Measurements from ENCODE around the gene F2R. TPM values are rescaled to one million over a fixed set of nuclear protein-coding genes. Genes with fewer than 3 reads are reported as not detected.

F2R gene
- total and polyA plus RNA-seq, 2 of the 8 experiments (the other 6 are each of a cell fraction or from before 2014, with no cell fraction given) = 23.8 to 29.1 TPM

DNA sequence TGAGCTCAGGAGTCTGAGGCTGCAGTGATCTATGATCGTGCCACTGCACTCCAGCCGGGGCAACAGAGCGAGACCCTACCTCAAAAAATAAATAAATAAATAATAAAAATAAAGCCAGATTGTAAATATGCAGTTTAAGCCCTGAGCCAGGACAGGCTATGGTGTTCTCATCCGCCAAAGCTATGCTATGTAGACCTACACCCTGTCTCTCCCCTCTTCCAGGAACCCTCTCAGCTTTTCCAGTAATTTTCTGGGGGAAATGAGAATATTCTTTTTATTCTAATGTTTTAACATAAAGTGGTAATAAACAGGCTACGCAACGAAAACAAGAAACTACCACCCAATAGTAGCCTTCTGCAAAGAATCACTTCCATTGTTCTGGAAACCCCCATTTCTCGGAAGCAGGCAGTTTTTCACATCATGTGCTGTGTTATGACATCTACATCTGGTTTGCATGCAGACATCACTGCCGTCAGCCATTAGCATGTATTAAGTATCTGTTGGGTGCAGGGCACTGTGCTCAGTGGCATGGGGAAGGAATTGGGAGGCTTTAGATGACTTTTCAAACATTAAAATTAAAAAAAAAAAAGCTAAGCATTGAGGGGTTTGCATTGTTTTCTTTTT, 38.0 kb upstream of the F2R start (continued):
- TF ChIP-seq CHD7 (IDR thresholded peaks at IDR 0.05; ENCODE audit: insufficient replicate concordance, low read length) (no peak), RXRA (IDR thresholded peaks at IDR 0.05; ENCODE audit: insufficient read depth, low read depth, low read length) (no peak), KDM1A (IDR thresholded peaks at IDR 0.05; ENCODE audit: borderline replicate concordance, low read length) (no peak), CBX5 (IDR thresholded peaks at IDR 0.05; ENCODE audit: low read depth, low read length) (no peak), SIN3A (conservative IDR thresholded peaks at IDR 0.05 in 1 of 2, IDR thresholded peaks at IDR 0.05 in 1 of 2; ENCODE audit: low read depth in 1 of 2, low read length in 2 of 2) (no peak), TBP (IDR thresholded peaks at IDR 0.05; ENCODE audit: low read depth, low read length) (no peak), SRF (IDR thresholded peaks at IDR 0.05; ENCODE audit: low read depth, low read length) (no peak), POLR2A (IDR thresholded peaks at IDR 0.05; ENCODE audit: control extremely low read depth in 1 of 2, low read depth in 2 of 2, low read length in 2 of 2) (no peak), BRCA1 (IDR thresholded peaks at IDR 0.05; ENCODE audit: low read depth, low read length) (no peak), YY1 (IDR thresholded peaks at IDR 0.05; ENCODE audit: low read depth, low read length) (no peak), CEBPB (IDR thresholded peaks at IDR 0.05; ENCODE audit: low read depth, low read length) (no peak)

All from H1 (cell line).